ENCODE data around the gene SCAMP4.

The SCAMP4 gene

GRCh38 chr19:1882786-1883692 lies 22.2 kb upstream of the SCAMP4 start:
- peak overlapping the region; percentile 11 to 91 for H3K4me3 ChIP-seq (ENCODE audit: insufficient read depth in 1 of 2, low read depth in 1 of 2, low read length in 2 of 2)
- peaks cover 29% of the 10 kb centered on the region for H3K4me1 ChIP-seq (ENCODE audit: control insufficient read depth, insufficient read depth, low read depth, low read length)
- no peak overlapping the region for H3K23ac ChIP-seq (ENCODE audit: low read length in 2 of 2)
- no peak overlapping the region for H2AFZ ChIP-seq (ENCODE audit: low read depth, low read length)
- peaks cover 9% of the 10 kb centered on the region for H3K79me1 ChIP-seq (replicated peaks; ENCODE audit: low read length, poor library complexity, severe bottlenecking)
- peak overlapping the region; percentile 7 for H4K91ac ChIP-seq (ENCODE audit: low read length)
- peaks cover 0 to 34% of the 10 kb centered on the region in 2 experiments for H3K36me3 ChIP-seq (ENCODE audit: control insufficient read depth in 1 of 2, insufficient read depth in 2 of 2, low read depth in 1 of 2, low read length in 2 of 2)
- H2BK15ac ChIP-seq (ENCODE audit: low read depth, poor library complexity, severe bottlenecking), result no peak overlapping the region
- DNase-seq, result no peak
- H3K14ac ChIP-seq (ENCODE audit: low read length in 2 of 2), result peak overlapping the region in 1 of 2 experiments; percentile 4
- H3K27me3 ChIP-seq (ENCODE audit: control insufficient read depth in 1 of 2, insufficient read depth in 1 of 2, low read length in 2 of 2), result no peaks in the 10 kb centered on the region
- peak overlapping the region in 1 of 2 experiments; percentile 25 for H3K4ac ChIP-seq (ENCODE audit: low read depth in 1 of 2, low read length in 2 of 2)
- no peak overlapping the region for H2BK5ac ChIP-seq (ENCODE audit: low read depth, low read length, poor library complexity, severe bottlenecking)
- H3K4me2 ChIP-seq (ENCODE audit: low read length, poor library complexity, severe bottlenecking), result peak overlapping the region; percentile 68
- H2BK120ac ChIP-seq (ENCODE audit: low read depth, low read length), result no peak overlapping the region
- H3K27ac ChIP-seq (ENCODE audit: low read length, poor library complexity, severe bottlenecking), result no peak overlapping the region
- H4K8ac ChIP-seq (ENCODE audit: low read length), result no peak overlapping the region
- no peaks in the 10 kb centered on the region for H3K9me3 ChIP-seq (ENCODE audit: control insufficient read depth, low read length)
- no peak overlapping the region for H2AK5ac ChIP-seq (ENCODE audit: low read length, severe bottlenecking)
- H3K18ac ChIP-seq (ENCODE audit: low read depth in 1 of 2, low read length in 2 of 2), result no peak overlapping the region
- 84% methylated on average over 22 of the region's 25 CpGs for WGBS
- H2BK12ac ChIP-seq (ENCODE audit: low read length in 2 of 2), result no peak overlapping the region
- peak overlapping the region; percentile 94 for H3K9ac ChIP-seq (ENCODE audit: low read length)

GRCh38 chr19:1883784-1884183 lies 21.4 kb upstream of the SCAMP4 start:
- Histone ChIP-seq H3K27me3 (ENCODE audit: control insufficient read depth in 1 of 2, insufficient read depth in 1 of 2, low read length in 2 of 2) (no peaks in the 10 kb centered on the region), H4K91ac (ENCODE audit: low read length) (no peak overlapping the region), H3K4me3 (ENCODE audit: insufficient read depth in 1 of 2, low read depth in 1 of 2, low read length in 2 of 2) (peak overlapping the region in 1 of 2 experiments; percentile 91), H3K9ac (ENCODE audit: low read length) (peak overlapping the region; percentile 94), H2AK5ac (ENCODE audit: low read length, severe bottlenecking) (no peak overlapping the region), H2BK15ac (ENCODE audit: low read depth, poor library complexity, severe bottlenecking) (no peak overlapping the region), H2BK5ac (ENCODE audit: low read depth, low read length, poor library complexity, severe bottlenecking) (no peak overlapping the region), H3K9me3 (ENCODE audit: control insufficient read depth, low read length) (no peaks in the 10 kb centered on the region), H3K23ac (ENCODE audit: low read length in 2 of 2) (peak overlapping the region in 1 of 2 experiments; percentile 54), H3K4me1 (ENCODE audit: control insufficient read depth, insufficient read depth, low read depth, low read length) (peaks cover 29% of the 10 kb centered on the region), H3K36me3 (ENCODE audit: control insufficient read depth in 1 of 2, insufficient read depth in 2 of 2, low read depth in 1 of 2, low read length in 2 of 2) (peaks cover 0 to 29% of the 10 kb centered on the region in 2 experiments), H3K14ac (ENCODE audit: low read length in 2 of 2) (no peak overlapping the region), H4K8ac (ENCODE audit: low read length) (no peak overlapping the region), H2BK12ac (ENCODE audit: low read length in 2 of 2) (no peak overlapping the region), H2AFZ (ENCODE audit: low read depth, low read length) (no peak overlapping the region), H3K27ac (ENCODE audit: low read length, poor library complexity, severe bottlenecking) (no peak overlapping the region), H3K4ac (ENCODE audit: low read depth in 1 of 2, low read length in 2 of 2) (peak overlapping the region; percentile 3 to 25), H3K18ac (ENCODE audit: low read depth in 1 of 2, low read length in 2 of 2) (no peak overlapping the region), H3K4me2 (ENCODE audit: low read length, poor library complexity, severe bottlenecking) (peak overlapping the region; percentile 68), H2BK120ac (ENCODE audit: low read depth, low read length) (no peak overlapping the region), H3K79me1 (replicated peaks; ENCODE audit: low read length, poor library complexity, severe bottlenecking) (peaks cover 9% of the 10 kb centered on the region)
- no peak for DNase-seq
- 78% methylated on average over 7 of the region's 8 CpGs for WGBS

GRCh38 chr19:1884291-1884718 lies 20.9 kb upstream of the SCAMP4 start:
- no peak overlapping the region for H3K27ac ChIP-seq (ENCODE audit: low read length, poor library complexity, severe bottlenecking)
- 19% methylated on average over 11 of the region's 11 CpGs for WGBS
- no peak for DNase-seq
- peak overlapping the region in 1 of 2 experiments; percentile 54 for H3K23ac ChIP-seq (ENCODE audit: low read length in 2 of 2)
- peaks cover 9% of the 10 kb centered on the region for H3K79me1 ChIP-seq (replicated peaks; ENCODE audit: low read length, poor library complexity, severe bottlenecking)
- peak overlapping the region; percentile 4 to 91 for H3K18ac ChIP-seq (ENCODE audit: low read depth in 1 of 2, low read length in 2 of 2)
- no peak overlapping the region for H2BK120ac ChIP-seq (ENCODE audit: low read depth, low read length)
- H3K36me3 ChIP-seq (ENCODE audit: control insufficient read depth in 1 of 2, insufficient read depth in 2 of 2, low read depth in 1 of 2, low read length in 2 of 2), result peaks cover 0 to 26% of the 10 kb centered on the region in 2 experiments
- no peak overlapping the region for H2AFZ ChIP-seq (ENCODE audit: low read depth, low read length)
- H2AK5ac ChIP-seq (ENCODE audit: low read length, severe bottlenecking), result no peak overlapping the region
- no peak overlapping the region for H3K14ac ChIP-seq (ENCODE audit: low read length in 2 of 2)
- no peaks in the 10 kb centered on the region for H3K9me3 ChIP-seq (ENCODE audit: control insufficient read depth, low read length)
- no peaks in the 10 kb centered on the region for H3K27me3 ChIP-seq (ENCODE audit: control insufficient read depth in 1 of 2, insufficient read depth in 1 of 2, low read length in 2 of 2)
- no peak overlapping the region for H2BK15ac ChIP-seq (ENCODE audit: low read depth, poor library complexity, severe bottlenecking)
- H3K9ac ChIP-seq (ENCODE audit: low read length), result peak overlapping the region; percentile 94
- H3K4me3 ChIP-seq (ENCODE audit: insufficient read depth in 1 of 2, low read depth in 1 of 2, low read length in 2 of 2), result peak overlapping the region; percentile 90 to 91
- peaks cover 29% of the 10 kb centered on the region for H3K4me1 ChIP-seq (ENCODE audit: control insufficient read depth, insufficient read depth, low read depth, low read length)
- peak overlapping the region; percentile 5 to 56 for H3K4ac ChIP-seq (ENCODE audit: low read depth in 1 of 2, low read length in 2 of 2)
- no peak overlapping the region for H2BK5ac ChIP-seq (ENCODE audit: low read depth, low read length, poor library complexity, severe bottlenecking)
- peak overlapping the region; percentile 68 for H3K4me2 ChIP-seq (ENCODE audit: low read length, poor library complexity, severe bottlenecking)
- no peak overlapping the region for H2BK12ac ChIP-seq (ENCODE audit: low read length in 2 of 2)
- H4K8ac ChIP-seq (ENCODE audit: low read length), result no peak overlapping the region
- H4K91ac ChIP-seq (ENCODE audit: low read length), result no peak overlapping the region

- WGBS, result under 1% methylated on average over 35 of the region's 56 CpGs
- peak; percentile 37 for DNase-seq
- no peaks in the 10 kb centered on the region for H3K27me3 ChIP-seq (ENCODE audit: control insufficient read depth in 1 of 2, insufficient read depth in 1 of 2, low read length in 2 of 2)
- H3K14ac ChIP-seq (ENCODE audit: low read length in 2 of 2), result peak overlapping the region in 1 of 2 experiments; percentile 87
- H2BK15ac ChIP-seq (ENCODE audit: low read depth, poor library complexity, severe bottlenecking), result no peak overlapping the region
- H3K9ac ChIP-seq (ENCODE audit: low read length), result peak overlapping the region; percentile 94
- H2AFZ ChIP-seq (ENCODE audit: low read depth, low read length), result no peak overlapping the region
- peaks cover 0 to 26% of the 10 kb centered on the region in 2 experiments for H3K36me3 ChIP-seq (ENCODE audit: control insufficient read depth in 1 of 2, insufficient read depth in 2 of 2, low read depth in 1 of 2, low read length in 2 of 2)
- peak overlapping the region in 1 of 2 experiments; percentile 85 for H3K23ac ChIP-seq (ENCODE audit: low read length in 2 of 2)
- peak overlapping the region; percentile 90 to 91 for H3K4me3 ChIP-seq (ENCODE audit: insufficient read depth in 1 of 2, low read depth in 1 of 2, low read length in 2 of 2)
- H3K9me3 ChIP-seq (ENCODE audit: control insufficient read depth, low read length), result no peaks in the 10 kb centered on the region
- H4K8ac ChIP-seq (ENCODE audit: low read length), result no peak overlapping the region
- peaks cover 9% of the 10 kb centered on the region for H3K79me1 ChIP-seq (replicated peaks; ENCODE audit: low read length, poor library complexity, severe bottlenecking)
- peak overlapping the region in 1 of 2 experiments; percentile 25 for H2BK12ac ChIP-seq (ENCODE audit: low read length in 2 of 2)
- H3K4ac ChIP-seq (ENCODE audit: low read depth in 1 of 2, low read length in 2 of 2), result peak overlapping the region; percentile 89 to 98
- H2BK5ac ChIP-seq (ENCODE audit: low read depth, low read length, poor library complexity, severe bottlenecking), result no peak overlapping the region
- peak overlapping the region; percentile 80 to 91 for H3K18ac ChIP-seq (ENCODE audit: low read depth in 1 of 2, low read length in 2 of 2)
- H3K4me1 ChIP-seq (ENCODE audit: control insufficient read depth, insufficient read depth, low read depth, low read length), result peaks cover 29% of the 10 kb centered on the region
- no peak overlapping the region for H2AK5ac ChIP-seq (ENCODE audit: low read length, severe bottlenecking)
- peak overlapping the region; percentile 68 for H3K4me2 ChIP-seq (ENCODE audit: low read length, poor library complexity, severe bottlenecking)
- H4K91ac ChIP-seq (ENCODE audit: low read length), result peak overlapping the region; percentile 76
- H3K27ac ChIP-seq (ENCODE audit: low read length, poor library complexity, severe bottlenecking), result peak overlapping the region; percentile 7
- H2BK120ac ChIP-seq (ENCODE audit: low read depth, low read length), result peak overlapping the region; percentile 68
Measured at GRCh38 chr19:1884719-1885334, 20.4 kb upstream of the SCAMP4 start.

Data from mesenchymal stem cell (in vitro differentiated cells and primary cell).